Measurements from ENCODE around the gene GLIS2. TPM values are rescaled to one million over a fixed set of nuclear protein-coding genes. Genes with fewer than 3 reads are reported as not detected.

GLIS2 gene
- total RNA-seq, 1 donor, result 3.3 TPM

DNA sequence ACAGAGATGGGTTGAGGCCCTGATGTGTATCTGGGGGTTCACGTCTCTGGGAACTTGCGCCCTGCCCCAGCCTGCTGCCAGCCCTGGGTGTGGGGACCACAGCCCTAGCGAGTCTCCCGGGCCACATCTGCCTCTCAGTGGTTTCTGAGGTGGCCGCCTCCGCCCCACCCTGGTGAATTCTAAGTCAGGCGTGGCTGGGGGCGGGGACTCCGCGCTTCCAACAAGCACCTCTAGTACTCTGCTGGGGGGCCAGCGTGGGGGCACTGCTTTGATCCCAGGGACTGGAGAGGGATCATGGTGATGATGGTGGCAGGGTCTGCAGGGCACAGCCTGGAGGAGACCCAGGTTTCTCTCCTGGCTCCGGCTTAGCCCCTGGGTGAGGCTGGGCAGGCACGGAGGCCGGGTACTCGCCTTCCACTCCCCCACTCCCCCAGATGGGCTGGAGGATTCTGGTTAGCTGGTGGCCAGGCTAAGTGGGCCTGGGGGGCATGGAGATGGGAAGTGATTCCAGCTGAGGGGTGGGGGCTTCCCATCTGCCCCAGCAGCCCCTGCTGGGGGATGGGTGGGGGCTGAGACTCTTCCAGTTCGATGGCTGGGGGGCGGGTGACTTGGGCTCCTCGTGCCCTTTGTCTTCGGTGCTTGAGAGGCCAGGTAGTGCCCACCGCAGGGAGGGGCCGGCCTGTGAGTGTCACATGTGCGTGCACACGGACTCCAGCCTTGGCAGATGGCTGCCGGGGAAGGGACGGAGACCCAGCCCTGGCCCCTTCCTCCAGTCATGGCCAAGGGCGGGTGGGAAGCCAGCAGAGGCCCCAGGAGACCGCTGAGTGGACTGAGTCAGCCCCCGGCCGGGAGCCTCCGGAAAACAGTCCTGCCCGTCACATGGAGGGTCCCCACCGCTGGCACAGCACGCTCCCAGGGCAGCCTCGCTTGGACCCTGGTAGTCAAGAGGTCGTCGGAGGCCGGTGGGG, 3.9 kb downstream of the GLIS2 start:
- no peak for TF ChIP-seq CTCF (IDR thresholded peaks at IDR 0.05; ENCODE audit: insufficient read depth, low read length)
- DNase-seq (ENCODE audit: low read depth), result no peak
- peak overlapping the region; percentile 86 for H3K4me3 ChIP-seq (ENCODE audit: low read depth, low read length)

- no peak for DNase-seq (ENCODE audit: low read depth)
- no peak for TF ChIP-seq CTCF (IDR thresholded peaks at IDR 0.05; ENCODE audit: insufficient read depth, low read length)
- H3K4me3 ChIP-seq (ENCODE audit: low read depth, low read length), result peak overlapping the region; percentile 86
Measured at GRCh38 chr16:4320571-4321137, 4.8 kb downstream of the GLIS2 start.

DNA sequence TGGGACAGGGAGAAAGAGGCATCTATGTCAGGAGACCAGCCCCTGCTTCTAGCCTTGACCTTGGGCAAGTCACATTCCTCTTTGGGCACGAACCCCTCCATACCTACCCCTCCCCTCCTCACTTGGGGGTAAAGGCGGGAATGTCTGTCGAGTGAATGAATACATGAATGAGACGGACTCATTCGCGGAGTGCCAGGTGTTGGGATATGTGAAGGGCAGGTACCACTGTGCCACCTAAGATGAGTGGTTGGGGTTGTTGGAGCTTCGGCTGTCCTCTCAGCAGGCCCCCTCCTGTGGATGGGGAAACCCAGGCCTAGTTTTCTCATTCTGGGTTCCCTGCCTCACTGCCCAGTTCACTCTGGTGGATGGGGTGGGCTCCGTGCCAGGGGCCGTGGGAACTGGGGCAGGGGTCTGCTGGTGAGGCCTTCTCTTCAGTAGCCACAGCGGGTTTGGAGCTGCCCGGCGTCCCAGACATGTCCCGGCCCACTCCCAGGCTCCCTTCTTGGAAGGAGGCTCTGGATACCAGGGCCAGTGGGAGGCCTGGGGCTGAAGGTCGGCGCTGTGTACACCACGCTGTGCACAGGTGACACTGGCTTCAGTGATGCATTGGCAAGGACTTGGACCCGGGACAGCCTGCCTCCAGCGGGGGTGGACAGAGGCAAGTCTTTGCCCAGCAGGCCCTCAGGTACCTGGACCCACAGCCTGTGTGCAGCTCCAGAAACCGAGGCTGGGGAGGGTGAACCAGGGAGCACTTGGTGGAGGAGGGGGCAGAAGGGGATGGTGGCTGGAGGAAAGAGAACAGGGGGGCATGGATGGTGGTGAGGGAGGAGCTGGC, 5.6 kb downstream of the GLIS2 start:
- DNase-seq (ENCODE audit: low read depth), result no peak
- no peak for TF ChIP-seq CTCF (IDR thresholded peaks at IDR 0.05; ENCODE audit: insufficient read depth, low read length)

GRCh38 chr16:4322121-4323052, 6.5 kb downstream of the GLIS2 start:
- DNase-seq (ENCODE audit: low read depth), result no peak
- TF ChIP-seq CTCF (IDR thresholded peaks at IDR 0.05; ENCODE audit: insufficient read depth, low read length), result no peak

More for the DNA sequence above, 5.6 kb downstream of the GLIS2 start:
- H3K4me3 ChIP-seq (ENCODE audit: low read depth, low read length), result no peak overlapping the region

DNA sequence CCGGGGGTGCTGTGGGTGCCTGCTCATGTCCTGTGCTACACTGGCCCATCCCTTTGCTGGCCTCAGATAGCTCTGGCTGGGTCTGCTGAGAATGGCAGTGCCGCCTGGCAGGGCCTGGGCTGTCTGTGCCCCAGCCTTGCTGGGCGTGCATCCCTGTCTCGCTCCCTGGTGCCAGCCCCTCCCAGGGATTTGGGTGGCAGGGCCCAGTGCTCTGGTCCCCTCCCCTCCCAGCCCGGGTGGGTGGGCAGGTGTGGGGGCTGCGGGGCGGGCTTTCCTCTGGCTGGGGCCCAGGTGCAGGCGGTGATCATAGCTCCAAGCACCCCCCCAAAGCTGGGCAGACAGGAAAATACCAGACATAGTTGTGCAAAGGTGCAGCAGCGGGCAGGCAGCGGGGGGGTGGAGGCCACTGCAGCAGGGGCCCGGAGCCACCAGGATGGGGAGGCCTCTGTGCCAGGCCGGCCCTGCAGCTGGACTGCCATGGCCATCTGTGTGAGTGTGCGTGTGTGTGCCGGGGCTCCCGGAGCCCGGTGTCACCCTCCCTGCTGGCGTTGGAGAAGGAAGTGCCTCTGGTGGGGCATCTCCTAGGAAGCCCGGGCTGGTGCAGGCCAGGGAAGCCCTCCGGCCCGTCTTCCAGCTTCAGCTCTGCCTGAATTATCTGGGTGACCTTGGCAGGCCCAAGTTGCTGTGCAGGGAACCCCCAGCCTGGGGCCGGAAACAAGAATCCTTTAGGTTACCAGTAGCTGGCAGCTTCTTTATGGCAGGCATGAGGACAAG, 7.4 kb downstream of the GLIS2 start:
- no peak for TF ChIP-seq CTCF (IDR thresholded peaks at IDR 0.05; ENCODE audit: insufficient read depth, low read length)
- no peak for DNase-seq (ENCODE audit: low read depth)
- no peak overlapping the region for H3K4me3 ChIP-seq (ENCODE audit: low read depth, low read length)

More at GRCh38 chr16:4322121-4323052, 6.5 kb downstream of the GLIS2 start:
- no peak overlapping the region for H3K4me3 ChIP-seq (ENCODE audit: low read depth, low read length)

Measured in fibroblast of the aortic adventitia (primary cell).